ENCODE measurements around the gene VTCN1.
"Not testable (repeated sequence)": the region's sequence is repeated elsewhere in the genome, so short reads cannot be mapped to it uniquely, and the experiment has no call there.

The VTCN1 gene

GRCh38 chr1:117124661-117125060 lies 86.1 kb downstream of the VTCN1 start:
- H3K27ac ChIP-seq = no peak overlapping the region
- no peak for TF ChIP-seq ZFX (IDR thresholded peaks at IDR 0.05; ENCODE audit: borderline replicate concordance)
- no peak for TF ChIP-seq CTCF (IDR thresholded peaks at IDR 0.05)

GRCh38 chr1:117123274-117123673 lies 87.5 kb downstream of the VTCN1 start:
- H3K27ac ChIP-seq = no peak overlapping the region
- TF ChIP-seq ZFX (IDR thresholded peaks at IDR 0.05; ENCODE audit: borderline replicate concordance) (no peak), CTCF (IDR thresholded peaks at IDR 0.05) (no peak)

GRCh38 chr1:117122330-117123025 lies 88.2 kb downstream of the VTCN1 start:
- TF ChIP-seq CTCF (IDR thresholded peaks at IDR 0.05) = peak; percentile 34
- TF ChIP-seq ZFX (IDR thresholded peaks at IDR 0.05; ENCODE audit: borderline replicate concordance) = no peak
- peak overlapping the region; percentile 84 for H3K27ac ChIP-seq

GRCh38 chr1:117121589-117122329 lies 89.0 kb downstream of the VTCN1 start, which contains the start of gene TRIM45:
Gene TRIM45, minus strand, starts transcription at chr1:117121749. Its CDS starts 548 bp downstream, at chr1:117121201.
- TF ChIP-seq CTCF (IDR thresholded peaks at IDR 0.05) (peak; percentile 85), ZFX (IDR thresholded peaks at IDR 0.05; ENCODE audit: borderline replicate concordance) (no peak)
- H3K27ac ChIP-seq = peak within 1 kb of the TSS; percentile 84

GRCh38 chr1:117120774-117121588 lies 89.7 kb downstream of the VTCN1 start:
- TF ChIP-seq ZFX (IDR thresholded peaks at IDR 0.05; ENCODE audit: borderline replicate concordance) = no peak
- H3K27ac ChIP-seq = peak overlapping the region; percentile 84

- H3K27ac ChIP-seq = not testable (repeated sequence)
These were observed 91.6 kb downstream of the VTCN1 start for GRCh38 chr1:117119144-117119543.

GRCh38 chr1:117118137-117118536 lies 92.6 kb downstream of the VTCN1 start:
- TF ChIP-seq ZFX (IDR thresholded peaks at IDR 0.05; ENCODE audit: borderline replicate concordance) (no peak), CTCF (IDR thresholded peaks at IDR 0.05) (no peak)
- no peak overlapping the region for H3K27ac ChIP-seq

GRCh38 chr1:117117697-117118096 lies 93.0 kb downstream of the VTCN1 start:
- TF ChIP-seq CTCF (IDR thresholded peaks at IDR 0.05) (no peak), ZFX (IDR thresholded peaks at IDR 0.05; ENCODE audit: borderline replicate concordance) (no peak)
- H3K27ac ChIP-seq = no peak overlapping the region

Measured in 22Rv1 (cell line).